ENCODE data around the gene AOPEP. TPM values are rescaled to one million over a fixed set of nuclear protein-coding genes. Genes with fewer than 3 reads are reported as not detected.

The AOPEP gene
- polyA plus RNA-seq, 1 donor from 2014 or later: 10.0 TPM

- no peaks in the 10 kb centered on the region for H4K20me1 ChIP-seq (ENCODE audit: insufficient read depth)
- no peak overlapping the region for H3K4me2 ChIP-seq (ENCODE audit: low read length)
- H3K36me3 ChIP-seq (ENCODE audit: insufficient read depth, low read length): no peaks in the 10 kb centered on the region
- no peaks in the 10 kb centered on the region for H3K9me3 ChIP-seq (ENCODE audit: low read length)
- TF ChIP-seq EP300 (conservative IDR thresholded peaks at IDR 0.05; ENCODE audit: poor library complexity, severe bottlenecking) (no peak), EZH2 (IDR thresholded peaks at IDR 0.05; ENCODE audit: borderline replicate concordance, insufficient read depth, low read length, poor library complexity, severe bottlenecking) (no peak), MXI1 (conservative IDR thresholded peaks at IDR 0.05; ENCODE audit: poor library complexity, severe bottlenecking) (no peak), POLR2AphosphoS5 (IDR thresholded peaks at IDR 0.05) (no peak), RAD21 (conservative IDR thresholded peaks at IDR 0.05) (no peak)
- no peaks in the 10 kb centered on the region for H3K9me2 ChIP-seq (ENCODE audit: insufficient read depth, low read length)
- H3K27ac ChIP-seq (ENCODE audit: low read length): no peak overlapping the region
- no peaks in the 10 kb centered on the region for H3F3A ChIP-seq (ENCODE audit: insufficient read depth, low read length, poor library complexity, severe bottlenecking)
- no peaks in the 10 kb centered on the region for H3K27me3 ChIP-seq (ENCODE audit: insufficient read depth, low read depth, low read length)
- H3K9ac ChIP-seq (ENCODE audit: low read length): no peak overlapping the region
- H2AFZ ChIP-seq (ENCODE audit: low read depth, low read length): no peak overlapping the region
- no peaks in the 10 kb centered on the region for H3K79me2 ChIP-seq (replicated peaks; ENCODE audit: insufficient read depth, low read length)
- no peak overlapping the region for H3K4me3 ChIP-seq (ENCODE audit: low read length)
These were observed 28.5 kb downstream of the AOPEP start for GRCh38 chr9:94754976-94755475.

DNA sequence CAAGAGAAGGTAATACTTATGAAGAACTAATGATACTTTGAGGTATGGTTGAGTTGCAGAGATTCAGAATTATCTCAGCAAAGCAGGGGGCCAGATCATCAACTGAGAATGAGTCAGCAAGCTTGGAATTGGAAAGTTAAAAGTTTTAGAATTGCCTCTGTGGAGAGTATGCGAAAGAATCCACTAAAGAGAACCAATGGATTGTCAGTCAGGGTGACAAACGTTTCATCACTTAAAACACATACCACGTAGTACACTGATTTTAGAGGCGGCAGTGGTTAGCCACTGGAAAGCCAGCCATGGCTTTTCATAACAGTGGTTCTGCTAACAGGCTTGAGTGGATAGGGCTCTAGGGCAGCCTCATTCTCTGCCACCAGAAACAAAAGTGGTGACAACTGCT lies 30.7 kb downstream of the AOPEP start:
- Histone ChIP-seq H3F3A (ENCODE audit: insufficient read depth, low read length, poor library complexity, severe bottlenecking) (no peaks in the 10 kb centered on the region), H3K9me2 (ENCODE audit: insufficient read depth, low read length) (no peaks in the 10 kb centered on the region), H3K9ac (ENCODE audit: low read length) (no peak overlapping the region), H3K27ac (ENCODE audit: low read length) (no peak overlapping the region), H3K4me2 (ENCODE audit: low read length) (no peak overlapping the region), H3K27me3 (ENCODE audit: insufficient read depth, low read depth, low read length) (no peaks in the 10 kb centered on the region), H3K4me3 (ENCODE audit: low read length) (no peak overlapping the region), H2AFZ (ENCODE audit: low read depth, low read length) (no peak overlapping the region), H3K36me3 (ENCODE audit: insufficient read depth, low read length) (no peaks in the 10 kb centered on the region), H3K79me2 (replicated peaks; ENCODE audit: insufficient read depth, low read length) (no peaks in the 10 kb centered on the region), H4K20me1 (ENCODE audit: insufficient read depth) (no peaks in the 10 kb centered on the region), H3K9me3 (ENCODE audit: low read length) (no peaks in the 10 kb centered on the region)
- no peak for TF ChIP-seq CTCF (IDR thresholded peaks at IDR 0.05; ENCODE audit: poor library complexity, severe bottlenecking)
- TF ChIP-seq REST (IDR thresholded peaks at IDR 0.05; ENCODE audit: borderline replicate concordance): no peak
- no peak for TF ChIP-seq RAD21 (conservative IDR thresholded peaks at IDR 0.05)
- no peak for TF ChIP-seq EP300 (conservative IDR thresholded peaks at IDR 0.05; ENCODE audit: poor library complexity, severe bottlenecking)
- TF ChIP-seq MXI1 (conservative IDR thresholded peaks at IDR 0.05; ENCODE audit: poor library complexity, severe bottlenecking): no peak
- TF ChIP-seq SMC3 (conservative IDR thresholded peaks at IDR 0.05; ENCODE audit: poor library complexity): no peak
- TF ChIP-seq TAF1 (IDR thresholded peaks at IDR 0.05; ENCODE audit: low read depth): no peak
- no peak for TF ChIP-seq EZH2 (IDR thresholded peaks at IDR 0.05; ENCODE audit: borderline replicate concordance, insufficient read depth, low read length, poor library complexity, severe bottlenecking)
- no peak for TF ChIP-seq POLR2AphosphoS5 (IDR thresholded peaks at IDR 0.05)
